HG03175 (cell line): ENCODE data around the gene C3orf70.

Experiments
- ATAC-seq: cut with Tn5 transposase; IDR thresholded peaks from one replicate; pipeline ENCODE4 v1.9.1; 2021; ENCODE audit warnings: mild to moderate bottlenecking, moderate library complexity; ENCODE audit not compliant: unreplicated experiment

Gene C3orf70

GRCh38 chr3:185089343-185089742 lies 63.5 kb downstream of the C3orf70 start:
- ATAC-seq, result no peak

- ATAC-seq, result no peak
Observed at GRCh38 chr3:185087419-185087818, 65.4 kb downstream of the C3orf70 start.

DNA sequence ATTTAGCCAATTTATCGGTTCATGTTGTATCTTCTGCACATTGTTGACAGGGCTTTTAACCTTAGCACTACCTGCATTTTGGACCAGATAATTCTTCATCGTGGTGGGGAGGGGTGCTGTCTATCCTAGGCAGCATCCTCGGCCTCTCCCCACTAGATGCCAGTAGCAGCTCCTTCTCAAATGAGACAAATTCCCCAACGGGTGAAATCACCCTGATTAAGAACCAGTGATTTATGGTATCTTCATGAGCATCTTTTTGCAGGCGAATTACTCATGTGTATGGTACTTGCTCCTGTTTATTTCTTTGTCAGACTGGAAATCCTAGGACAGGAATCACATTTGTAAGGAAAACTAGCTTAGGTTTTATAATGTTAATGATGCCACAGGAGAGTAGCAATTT lies 68.0 kb downstream of the C3orf70 start:
- ATAC-seq, result no peak

DNA sequence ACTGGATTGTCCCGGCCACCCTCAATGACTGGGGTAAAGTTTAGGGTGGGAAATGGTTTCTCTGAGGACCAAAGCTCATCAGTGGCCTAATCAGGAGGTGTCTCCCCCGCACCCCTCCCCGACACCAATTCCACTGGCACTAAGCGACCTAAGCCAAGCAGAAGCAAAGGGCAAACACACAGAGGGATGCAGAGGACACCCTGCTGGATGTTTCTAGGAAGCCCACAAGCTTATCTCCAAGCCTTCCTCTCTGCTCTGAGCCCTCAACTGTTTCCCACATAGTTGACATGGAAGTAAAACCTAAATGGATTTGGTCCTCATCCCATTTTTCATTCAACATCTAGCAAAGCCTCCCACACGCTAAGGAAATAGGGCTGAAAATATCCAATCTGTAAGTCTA lies 68.5 kb downstream of the C3orf70 start:
- no peak for ATAC-seq

DNA sequence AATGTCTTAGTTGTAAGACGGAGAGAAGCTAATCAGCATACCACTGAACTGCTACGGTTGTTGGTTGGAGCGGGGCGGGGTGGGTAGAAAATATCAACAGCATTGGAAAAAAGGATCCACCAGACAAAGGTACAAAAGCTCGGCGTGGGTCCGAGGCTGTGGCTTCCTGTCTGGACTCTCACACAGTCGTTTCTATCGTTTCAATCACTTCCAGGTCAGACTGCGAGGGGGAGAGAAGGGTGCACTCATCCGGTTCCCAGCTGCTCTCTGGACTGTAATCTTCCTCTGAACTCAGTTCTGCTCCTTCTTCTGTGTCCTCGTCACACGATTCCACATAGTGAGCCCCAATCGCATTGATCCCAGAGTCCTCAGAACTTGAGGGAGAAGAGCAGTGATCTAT lies 70.0 kb downstream of the C3orf70 start:
- no peak for ATAC-seq

- no peak for ATAC-seq
Observed at GRCh38 chr3:185082149-185082548, 70.7 kb downstream of the C3orf70 start.

- no peak for ATAC-seq
Observed at GRCh38 chr3:185081521-185081920, 71.3 kb downstream of the C3orf70 start.

- ATAC-seq, result no peak
Observed at GRCh38 chr3:185079625-185080024, 73.2 kb downstream of the C3orf70 start.

GRCh38 chr3:185076219-185076618 lies 76.6 kb downstream of the C3orf70 start:
- ATAC-seq, result no peak

DNA sequence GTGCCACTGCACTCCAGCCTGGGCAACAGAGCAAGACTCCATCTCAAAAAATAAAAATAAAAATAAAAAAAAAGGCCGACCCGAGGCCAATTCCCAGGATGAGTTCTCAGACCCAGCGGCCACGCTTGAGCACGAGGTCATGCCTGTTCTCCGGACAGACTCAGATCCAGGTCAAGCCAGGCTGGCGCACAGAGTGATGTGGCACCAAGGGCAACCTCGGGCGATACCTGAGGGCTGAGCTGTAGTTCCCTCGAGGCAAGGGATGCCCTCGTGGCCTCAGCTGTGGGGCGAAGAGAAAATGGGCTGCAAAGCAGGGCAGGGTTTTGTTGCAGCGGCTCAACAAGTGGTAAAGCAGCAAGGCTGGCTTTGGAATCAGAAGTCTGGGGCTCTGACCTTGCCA lies 77.3 kb downstream of the C3orf70 start:
- no peak for ATAC-seq

- ATAC-seq, result no peak
Observed at GRCh38 chr3:185071287-185071800, 81.5 kb downstream of the C3orf70 start.

- no peak for ATAC-seq
Observed at GRCh38 chr3:185070491-185071286, 82.2 kb downstream of the C3orf70 start.

- no peak for ATAC-seq
Observed at GRCh38 chr3:185069037-185070030, 83.5 kb downstream of the C3orf70 start.

DNA sequence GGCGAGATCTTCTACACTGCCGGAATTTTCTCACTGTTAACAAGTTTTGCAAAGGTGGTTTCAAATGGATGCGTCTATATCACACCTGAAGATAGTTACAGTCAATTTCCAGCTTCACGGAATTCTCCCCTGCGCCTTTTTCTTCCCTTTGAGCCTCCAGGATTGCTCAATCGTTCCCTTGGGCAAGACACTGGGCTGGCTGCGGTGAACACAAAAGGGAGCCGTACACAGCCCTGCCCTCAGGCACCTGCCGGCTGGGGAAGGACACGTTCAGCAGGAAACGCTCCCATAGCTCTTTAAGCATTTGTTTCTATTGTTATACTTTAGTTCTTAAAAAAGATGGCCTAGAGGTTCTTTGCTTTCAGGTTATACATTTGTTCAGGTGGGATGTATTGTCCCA lies 85.7 kb downstream of the C3orf70 start:
- ATAC-seq, result no peak

DNA sequence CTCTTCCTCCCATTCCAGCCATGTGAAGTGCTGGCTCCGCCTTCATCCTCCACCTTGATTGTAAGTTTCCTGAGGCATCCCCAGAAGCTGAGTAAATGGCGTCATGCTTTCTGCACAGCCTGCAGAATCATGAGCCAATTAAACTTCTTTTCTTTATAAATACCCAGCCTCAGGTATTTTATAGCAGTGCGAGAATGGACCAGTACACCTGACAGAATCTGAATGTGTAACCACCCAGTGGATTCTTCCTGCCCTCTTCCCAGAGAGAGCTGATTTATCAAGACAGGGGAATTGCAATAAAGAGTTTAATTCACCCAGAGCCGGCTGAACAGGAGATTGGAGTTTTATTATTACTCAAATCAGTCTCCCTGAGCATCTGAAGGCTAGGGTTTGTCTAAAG lies 86.6 kb downstream of the C3orf70 start:
- ATAC-seq, result no peak

DNA sequence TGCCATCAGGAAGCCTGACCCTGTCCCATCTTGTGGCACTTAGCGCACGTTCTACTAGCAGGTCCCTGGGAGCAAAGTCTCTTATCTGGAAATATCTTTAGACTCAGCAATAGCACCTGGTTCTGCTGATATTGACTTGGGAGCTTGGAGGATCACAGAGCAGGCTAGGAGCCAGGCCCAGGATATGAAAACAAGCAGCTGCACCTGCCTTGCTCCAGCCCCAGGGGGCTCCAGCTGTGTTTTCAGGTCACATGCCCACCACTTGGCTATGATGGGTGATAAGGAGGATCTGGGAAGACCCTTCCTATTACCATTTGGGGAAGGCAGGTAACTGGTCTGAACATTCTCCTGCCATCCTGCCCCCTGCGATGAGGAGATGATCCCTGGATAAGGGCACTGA lies 87.8 kb downstream of the C3orf70 start:
- ATAC-seq, result no peak

DNA sequence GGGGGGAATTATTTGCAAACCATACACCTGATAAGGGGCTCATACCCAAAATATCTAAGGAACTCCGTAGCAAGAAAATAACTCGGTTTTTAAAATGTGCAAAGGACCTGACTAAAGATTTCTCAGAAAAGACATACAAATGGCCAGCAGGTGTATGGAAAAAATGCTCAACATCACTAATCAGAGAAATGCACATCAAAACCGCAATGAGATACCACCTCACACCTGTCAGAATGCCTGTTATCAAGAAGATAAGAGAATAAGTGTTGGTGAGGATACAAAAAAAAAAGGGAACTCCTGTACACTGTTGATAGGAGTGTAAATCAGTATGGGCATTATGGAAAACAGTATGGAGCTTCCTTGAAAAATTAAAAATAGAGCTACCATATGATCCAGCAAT lies 89.4 kb downstream of the C3orf70 start:
- no peak for ATAC-seq

DNA sequence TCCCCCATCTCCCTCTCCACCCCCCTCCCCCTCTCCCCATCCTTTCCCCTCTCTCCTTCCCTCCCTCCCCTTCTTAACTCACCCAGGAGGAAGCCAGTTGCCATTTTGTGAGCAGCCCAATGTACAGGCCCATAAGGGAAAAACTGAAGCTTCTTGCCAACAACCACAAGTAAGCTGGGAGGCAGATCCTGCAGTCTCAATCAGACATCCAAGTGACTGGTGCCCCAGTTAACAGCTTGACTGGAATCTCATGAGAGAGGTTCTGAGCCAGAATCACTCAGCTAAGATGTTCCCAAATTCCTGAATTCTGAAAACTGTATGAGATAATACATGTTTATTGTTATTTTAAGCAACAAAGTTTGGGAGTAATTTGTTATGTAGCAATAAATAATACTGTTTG lies 90.7 kb downstream of the C3orf70 start:
- no peak for ATAC-seq

DNA sequence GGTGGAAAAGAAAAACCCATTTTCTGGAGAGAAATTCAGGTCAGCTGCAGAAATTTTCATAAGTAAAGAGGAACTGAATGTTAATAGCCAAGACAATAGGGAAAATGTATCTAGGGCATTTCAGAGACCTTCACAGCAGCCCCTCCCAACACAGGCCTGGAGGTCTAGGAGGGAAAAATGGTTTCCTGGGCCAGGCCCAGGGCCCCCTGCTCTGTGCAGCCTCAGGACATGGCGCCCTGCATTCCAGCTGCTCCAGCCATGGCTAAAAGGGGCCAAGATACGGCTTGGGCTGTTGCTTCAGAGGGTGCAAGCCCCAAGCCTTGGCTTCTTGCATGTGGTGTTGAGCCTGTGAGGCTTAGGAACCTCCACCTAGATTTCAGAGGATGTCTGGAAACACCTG lies 92.2 kb downstream of the C3orf70 start:
- ATAC-seq, result no peak

GRCh38 chr3:185059766-185060165 lies 93.1 kb downstream of the C3orf70 start:
- ATAC-seq, result no peak

- no peak for ATAC-seq
Observed at GRCh38 chr3:185058796-185059195, 94.1 kb downstream of the C3orf70 start.

GRCh38 chr3:185057829-185058228 lies 95.0 kb downstream of the C3orf70 start:
- ATAC-seq, result no peak
